ENCODE measurements around the gene BPTF.
"Not testable (repeated sequence)": the region's sequence is repeated elsewhere in the genome, so short reads cannot be mapped to it uniquely, and the experiment has no call there.

BPTF gene

DNA sequence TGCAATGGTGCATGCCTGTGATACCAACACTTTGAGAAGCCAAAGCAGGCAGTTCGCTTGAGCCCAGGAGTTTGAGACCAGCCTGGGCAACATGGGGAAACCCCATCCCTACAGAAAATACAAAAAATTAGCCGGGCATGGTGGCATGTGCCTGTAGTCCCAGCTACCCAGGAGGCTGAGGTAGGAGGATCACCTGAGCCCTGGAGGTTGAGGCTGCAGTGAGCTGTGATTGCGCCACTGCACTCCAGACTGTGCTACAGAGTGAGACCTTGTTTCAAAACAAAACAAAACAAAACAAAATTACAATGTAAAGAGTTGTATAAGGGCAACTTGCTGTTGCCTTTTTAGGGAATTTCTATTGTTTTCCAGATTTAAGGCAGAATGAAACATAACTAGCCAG is 155.6 kb downstream of the BPTF start:
- DNase-seq = not testable (repeated sequence)

DNA sequence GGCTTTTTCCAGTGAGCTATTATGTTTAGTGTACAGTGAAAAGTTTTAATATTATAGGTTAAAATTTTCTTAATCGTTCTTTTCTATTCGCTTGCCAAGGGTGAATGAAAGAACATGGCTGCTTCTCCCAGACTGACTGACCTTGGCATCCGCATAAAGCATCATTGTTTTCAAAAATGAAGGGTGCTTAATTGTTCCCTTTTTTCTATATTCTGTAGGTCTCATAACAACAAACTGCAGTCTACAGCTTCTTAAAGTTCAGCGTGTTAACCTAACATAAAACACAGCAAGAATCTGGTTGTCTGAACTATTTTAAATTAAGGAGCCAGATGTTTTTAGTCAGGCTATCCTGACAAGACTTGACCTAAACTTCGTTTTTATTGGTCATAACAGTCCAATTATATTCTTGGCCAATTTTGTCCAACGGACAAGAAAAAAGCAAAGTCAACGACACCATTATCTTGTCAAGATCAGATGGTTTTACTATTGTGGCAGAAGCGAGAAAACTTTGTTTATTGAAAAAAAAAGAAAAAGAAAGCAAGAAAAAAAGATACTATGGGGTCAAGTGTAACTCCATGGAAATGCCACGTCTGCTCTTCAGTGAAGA is 156.8 kb downstream of the BPTF start:
- DNase-seq = no peak

DNA sequence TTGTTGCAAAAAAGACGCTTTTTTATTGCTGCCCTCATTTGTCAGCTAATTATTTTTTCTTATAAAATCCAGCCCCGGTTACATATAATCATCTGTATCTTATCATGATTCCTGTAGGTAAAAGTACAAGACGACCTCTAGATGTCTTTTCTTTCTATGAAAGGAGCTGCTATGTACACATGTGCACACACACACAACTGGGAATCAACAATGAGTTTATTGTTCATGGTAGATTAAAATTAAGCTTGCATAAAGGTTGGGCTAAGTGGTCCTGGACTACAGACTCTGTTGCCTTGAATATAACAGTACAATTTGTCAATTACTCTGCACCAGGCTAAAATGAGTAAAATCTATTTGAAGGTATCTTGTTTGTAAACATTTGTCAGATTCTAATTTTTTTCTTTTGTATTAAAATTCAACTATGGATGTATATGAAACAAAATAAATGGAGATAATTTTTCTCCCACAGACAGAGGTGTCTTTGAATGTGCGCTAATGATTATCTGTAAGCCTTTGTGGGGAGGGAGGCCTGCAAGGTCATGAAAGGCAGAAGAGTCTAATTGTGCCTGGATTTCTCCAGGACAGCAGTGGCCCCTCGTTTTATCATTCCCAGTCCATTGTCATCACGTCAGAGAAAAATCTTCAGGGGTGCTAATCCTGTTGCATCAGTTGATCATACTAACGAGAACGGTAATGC is 157.5 kb downstream of the BPTF start:
- no peak for DNase-seq

DNA sequence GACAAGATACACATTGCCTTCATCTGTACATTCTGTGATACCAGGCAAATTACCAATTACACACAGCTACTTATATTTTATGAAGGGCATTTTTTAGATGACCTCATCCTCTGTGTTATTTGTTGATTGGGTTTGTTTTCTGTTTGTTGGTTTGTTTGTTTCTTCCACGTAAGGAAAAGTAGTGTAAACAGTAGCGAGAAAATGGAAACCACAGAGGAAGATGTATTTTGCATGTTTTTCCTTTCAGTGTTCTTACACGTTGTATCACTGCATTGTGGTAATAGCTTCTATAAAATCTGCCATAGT is 158.0 kb downstream of the BPTF start:
- no peak for DNase-seq

DNA sequence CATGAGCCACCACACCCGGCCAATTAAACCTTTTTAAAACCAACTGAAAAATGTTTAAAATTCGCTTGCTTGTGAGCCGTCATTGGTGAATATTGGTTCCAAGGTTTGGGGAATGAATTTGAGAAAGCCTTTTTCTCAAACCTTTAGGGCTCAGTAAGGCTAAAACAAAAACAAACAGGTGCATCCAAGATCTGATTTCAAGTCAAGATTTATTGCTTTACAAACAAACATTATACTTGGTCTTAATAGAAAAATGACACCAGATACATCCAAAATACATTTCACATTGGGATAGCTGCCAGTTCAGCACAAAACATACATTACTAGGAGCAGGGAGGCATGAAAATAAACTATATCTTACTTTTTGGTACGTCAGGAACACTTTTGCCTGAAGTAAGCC is 165.6 kb downstream of the BPTF start:
- peak; percentile 5 for DNase-seq

DNA sequence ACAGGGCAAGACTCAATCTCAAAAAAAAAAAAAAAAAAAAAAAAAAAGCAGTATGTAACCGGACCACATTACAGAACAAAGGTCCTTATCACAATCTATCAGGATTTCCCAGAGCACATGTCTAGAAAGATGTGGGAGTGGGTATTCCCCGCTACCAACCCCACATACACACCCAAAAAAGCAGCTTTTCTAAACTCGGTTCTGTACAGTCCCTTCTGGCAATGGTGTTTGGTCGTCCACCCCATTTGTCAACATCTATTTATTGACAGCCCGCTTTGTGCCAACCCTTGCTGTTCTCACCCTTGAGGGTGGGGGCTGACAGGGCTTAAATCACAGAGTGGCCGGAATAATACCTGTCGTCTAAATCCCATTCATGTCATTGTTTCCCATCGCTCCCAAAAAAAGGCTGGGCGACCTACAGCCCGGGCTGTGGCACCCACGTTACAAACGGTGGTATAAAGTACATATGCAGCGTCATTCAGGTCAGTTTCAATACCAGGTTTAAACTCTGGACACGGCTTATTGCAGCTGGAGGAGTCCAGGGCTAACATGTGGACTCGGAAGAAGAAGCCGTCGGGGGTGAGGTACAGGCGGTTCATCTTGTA is 167.3 kb downstream of the BPTF start:
- no peak for DNase-seq

DNA sequence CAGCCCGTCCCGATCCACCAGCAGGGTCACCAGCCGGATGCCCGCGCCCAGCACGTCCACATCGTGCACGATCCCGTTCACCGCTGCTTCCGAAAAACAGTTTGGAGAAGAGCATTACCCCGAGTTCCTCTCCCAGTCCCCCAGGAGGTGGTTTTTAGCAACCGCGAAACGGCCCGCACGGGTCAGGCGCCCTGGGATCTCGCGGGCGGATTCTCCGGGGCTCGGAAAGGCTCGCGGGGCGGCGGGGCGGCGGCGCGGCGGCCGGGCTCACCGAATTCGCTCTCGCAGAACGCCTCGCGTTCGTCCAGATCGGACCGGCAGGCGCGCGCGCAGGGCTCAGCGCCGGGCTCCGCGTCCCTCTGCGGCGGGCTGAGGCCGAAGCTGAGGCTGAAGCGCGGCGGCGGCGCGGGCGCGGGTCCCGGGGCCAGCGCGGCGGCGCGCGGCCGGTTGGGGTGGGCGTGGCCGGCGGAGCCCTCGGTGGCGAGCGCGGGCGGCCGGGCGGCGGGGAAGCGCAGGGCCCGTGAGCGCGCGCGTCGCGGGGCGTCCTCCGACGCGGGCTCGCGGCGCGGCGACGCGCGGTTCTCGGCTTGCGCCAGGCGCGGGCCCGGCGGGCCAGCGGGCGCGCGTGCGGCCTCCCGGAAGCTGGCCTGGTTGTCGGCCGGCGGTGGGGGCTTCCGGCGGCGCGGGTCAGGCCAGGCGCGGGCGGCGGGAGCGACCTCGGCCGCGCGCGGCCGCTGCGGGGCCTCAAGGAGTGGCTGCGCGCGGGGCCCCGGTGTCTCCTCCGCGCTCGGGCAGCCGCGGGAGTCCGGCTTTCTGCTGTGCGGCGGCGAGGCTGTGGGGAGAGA is 168.1 kb downstream of the BPTF start:
- peak; percentile 72 for DNase-seq

DNA sequence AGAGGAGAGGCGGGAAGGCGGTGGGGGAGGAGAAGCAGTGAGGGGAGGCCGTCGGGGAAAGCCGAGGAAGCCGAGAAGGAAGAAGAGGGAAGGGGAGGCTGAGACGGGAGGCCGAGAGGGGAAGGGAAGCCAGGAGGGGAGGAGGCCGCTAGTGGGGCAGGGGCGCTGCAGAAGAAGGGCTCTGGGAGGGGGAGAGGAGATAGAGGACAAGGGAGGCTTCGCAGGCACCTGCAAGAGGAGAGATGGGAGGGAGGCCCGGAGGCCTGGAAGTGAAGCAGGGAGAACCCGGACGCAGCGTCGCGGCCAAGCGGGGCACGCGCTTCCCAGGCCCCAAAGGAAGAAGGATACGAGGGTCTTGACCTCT is 168.7 kb downstream of the BPTF start:
- DNase-seq = peak; percentile 29

DNA sequence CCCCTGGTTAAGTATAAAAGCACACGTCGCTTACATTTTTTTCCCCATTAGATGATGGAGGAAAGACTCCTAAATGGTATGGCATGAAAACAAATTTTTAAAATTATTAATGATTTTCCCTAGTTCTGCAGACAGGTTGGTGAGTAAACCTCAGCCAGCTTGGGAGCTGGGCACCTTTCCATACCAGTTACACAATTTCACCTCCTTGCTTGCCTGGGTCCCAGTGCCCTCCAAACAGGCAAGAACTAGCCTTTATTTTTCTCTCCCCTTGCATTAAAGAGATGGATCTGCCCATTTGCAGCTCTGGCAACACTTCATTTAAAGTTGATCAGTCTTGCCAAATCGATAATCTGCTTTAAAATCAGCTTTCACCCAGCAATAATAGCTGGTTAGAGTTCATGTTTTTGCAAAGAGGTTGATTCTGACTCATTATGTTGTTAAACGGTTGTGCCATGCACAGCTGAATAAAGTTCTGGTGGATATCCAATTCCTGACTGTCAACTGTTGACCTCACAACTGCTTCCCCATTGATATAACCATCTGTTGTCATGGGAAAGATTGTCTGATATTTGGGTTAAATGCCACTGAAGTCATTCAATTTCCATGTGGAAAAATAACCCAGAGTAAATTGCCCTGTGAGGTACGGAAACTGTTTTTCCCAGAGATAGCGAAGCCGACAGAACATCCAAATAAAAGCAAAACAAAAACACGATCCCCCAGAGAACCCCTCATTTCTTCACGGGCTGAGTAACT is 169.7 kb downstream of the BPTF start:
- peak; percentile 74 for DNase-seq

DNA sequence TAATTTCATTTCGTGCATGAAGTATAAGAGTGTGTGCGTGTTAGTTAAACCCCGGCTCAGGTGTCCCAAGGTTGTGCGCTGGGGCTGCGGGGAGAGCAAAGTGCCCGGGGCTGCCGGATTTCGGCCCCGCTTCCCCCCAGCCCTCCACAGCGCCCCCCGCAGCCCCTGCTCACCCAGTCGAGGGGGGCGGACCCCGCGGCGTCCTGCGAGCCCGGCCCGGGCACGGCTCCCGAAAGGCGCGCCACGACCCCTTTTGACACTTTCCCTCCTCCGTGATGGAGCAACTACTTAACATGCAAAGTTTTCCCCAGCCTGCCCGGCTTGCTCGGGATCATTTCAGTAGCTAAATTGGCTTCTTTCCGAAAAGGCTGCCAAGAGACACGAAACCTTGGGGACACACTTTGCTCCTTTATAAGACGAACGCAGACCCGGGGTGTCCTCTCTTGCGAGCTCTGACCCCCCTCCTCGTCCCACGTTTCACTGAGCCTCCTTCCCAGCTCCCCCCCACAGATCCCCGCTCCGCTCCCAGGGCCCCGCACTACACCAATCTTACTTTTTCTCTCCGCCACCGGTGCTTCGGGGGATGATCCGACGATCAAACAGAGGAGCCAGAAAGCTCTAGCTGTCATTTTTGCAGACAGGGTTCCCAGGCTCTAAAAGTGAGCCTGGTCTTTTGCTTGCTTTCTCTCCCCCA is 170.4 kb downstream of the BPTF start:
- no peak for DNase-seq

DNA sequence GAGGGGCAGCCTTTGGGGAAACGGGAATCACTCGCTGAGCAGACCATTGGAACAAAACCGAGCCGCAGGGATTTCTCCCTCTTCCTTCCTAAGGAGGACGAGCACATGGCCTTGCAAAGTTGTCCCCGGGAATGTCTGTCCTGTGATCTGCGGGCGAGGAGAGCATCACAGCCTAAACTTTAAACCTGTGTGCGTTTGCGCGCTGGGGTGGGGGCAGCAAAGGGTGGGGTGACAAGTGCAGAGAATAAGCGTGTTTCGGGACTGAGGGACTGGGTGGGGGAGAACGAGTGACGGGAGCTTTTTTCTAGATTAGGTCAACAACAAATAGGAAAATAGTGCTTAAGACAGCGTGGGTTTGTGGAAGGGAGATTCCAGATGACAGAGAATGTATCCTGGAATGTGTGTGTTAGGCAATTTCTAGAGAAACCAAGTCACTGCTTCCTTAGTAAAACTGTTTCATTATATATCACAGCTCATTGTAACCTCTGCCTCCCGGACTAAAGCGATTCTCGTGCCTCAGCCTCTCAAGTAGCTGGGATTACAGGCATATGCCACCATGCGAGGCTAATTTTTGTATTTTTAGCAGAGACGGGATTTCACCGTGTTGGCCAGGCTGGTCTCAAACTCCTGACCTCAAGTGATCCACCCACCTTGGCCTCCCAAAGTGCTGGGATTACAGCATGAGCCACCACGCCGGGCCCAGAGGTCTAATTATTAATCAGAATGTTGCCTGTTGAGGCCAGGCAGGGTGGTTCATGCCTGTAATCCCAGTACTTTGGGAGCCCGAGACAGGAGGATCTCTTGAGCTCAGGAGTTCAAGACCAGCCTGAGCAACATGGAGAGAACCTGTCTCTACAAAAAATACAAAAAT is 171.2 kb downstream of the BPTF start, which contains the start of gene C17orf58:
TSS of gene C17orf58 (minus strand) at position 169 of the 871 bp plus-strand sequence. CDS start 271 bp downstream, outside the sequence.
- not testable (repeated sequence) for DNase-seq

DNA sequence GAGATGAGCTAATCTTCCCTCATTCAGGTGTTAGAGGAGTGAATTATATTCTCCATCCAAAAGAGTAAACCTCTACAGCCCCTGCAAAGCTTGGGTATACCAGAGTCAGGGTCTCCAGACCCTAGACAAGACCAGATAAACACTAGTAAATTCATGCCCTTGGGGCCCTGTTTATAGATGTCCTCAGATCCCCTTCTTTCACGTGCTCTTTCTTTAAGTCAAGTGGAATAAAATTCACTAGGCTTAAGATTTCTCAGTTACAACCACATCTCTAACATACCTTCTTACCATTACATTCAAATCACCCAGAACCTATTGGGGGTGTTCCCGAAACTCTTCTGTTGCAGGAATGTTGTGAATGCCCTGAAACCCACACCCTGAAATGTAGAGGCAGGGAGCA is 173.2 kb downstream of the BPTF start:
- DNase-seq = no peak

DNA sequence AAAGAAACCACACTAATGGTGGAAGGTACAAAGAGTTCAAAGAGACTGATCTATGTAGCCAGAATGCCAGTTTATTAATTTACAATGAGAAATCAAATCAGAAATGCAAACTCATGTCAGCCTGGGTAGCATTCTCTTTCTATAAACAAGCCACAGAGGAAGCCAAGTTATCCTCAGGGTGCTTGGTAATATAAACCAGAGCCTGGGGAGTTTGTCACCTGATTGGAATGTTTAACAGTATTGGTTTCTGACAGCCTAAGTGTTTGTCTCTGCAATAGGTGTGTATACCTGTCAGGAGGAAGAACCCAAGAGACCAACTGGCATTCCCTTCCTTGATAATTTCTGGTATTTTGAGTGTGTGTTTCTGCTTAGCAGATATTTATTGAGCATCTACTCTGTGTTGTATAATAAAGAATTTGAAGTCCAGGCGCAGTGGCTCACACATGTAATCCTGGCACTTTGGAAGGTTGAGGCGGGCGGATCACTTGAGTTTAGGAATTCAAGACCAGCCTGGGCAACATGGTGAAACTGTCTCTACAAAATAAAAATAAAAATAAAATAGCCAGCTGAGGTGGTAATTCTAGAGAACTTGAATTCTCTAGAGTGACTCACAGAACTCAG is 174.1 kb downstream of the BPTF start:
- DNase-seq = no peak

DNA sequence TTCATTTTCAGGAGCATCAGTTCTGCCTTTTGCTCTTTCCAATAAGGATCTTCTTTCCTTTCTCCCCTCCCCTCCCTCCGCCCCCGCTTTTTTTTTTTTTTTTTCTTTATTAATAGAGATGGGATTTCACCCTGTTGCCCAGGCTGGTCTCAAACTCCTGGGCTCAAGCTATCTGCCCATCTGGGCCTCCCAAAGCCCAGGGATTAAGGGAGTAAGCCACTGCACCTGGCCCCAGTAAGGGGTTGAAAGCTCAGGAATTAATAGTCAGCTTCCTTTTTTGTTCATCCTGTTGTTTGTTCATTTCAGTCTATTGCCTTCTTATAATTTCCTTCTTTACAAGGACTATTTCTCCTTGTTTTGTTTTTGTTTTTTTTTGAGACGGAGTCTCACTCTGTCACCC is 178.9 kb downstream of the BPTF start:
- no peak for DNase-seq

DNA sequence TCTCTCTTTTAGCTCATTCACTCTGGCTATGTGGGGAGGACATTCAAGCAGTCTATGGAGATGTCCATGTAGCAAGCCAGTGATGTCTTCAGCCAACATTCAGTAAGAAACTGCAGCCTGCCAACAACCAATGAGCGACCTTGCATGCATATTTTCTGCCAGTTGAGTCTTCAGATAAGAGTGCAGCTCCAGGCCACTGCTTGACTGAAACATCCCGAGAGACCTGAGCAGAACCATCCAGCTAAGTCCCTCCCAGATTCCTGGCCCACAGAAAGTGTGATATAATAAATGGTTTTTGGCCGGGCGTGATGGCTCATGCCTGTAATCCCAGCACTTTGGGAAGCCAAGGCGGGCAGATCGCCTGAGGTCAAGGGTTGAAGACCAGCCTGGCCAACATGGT is 181.5 kb downstream of the BPTF start:
- no peak for DNase-seq

DNA sequence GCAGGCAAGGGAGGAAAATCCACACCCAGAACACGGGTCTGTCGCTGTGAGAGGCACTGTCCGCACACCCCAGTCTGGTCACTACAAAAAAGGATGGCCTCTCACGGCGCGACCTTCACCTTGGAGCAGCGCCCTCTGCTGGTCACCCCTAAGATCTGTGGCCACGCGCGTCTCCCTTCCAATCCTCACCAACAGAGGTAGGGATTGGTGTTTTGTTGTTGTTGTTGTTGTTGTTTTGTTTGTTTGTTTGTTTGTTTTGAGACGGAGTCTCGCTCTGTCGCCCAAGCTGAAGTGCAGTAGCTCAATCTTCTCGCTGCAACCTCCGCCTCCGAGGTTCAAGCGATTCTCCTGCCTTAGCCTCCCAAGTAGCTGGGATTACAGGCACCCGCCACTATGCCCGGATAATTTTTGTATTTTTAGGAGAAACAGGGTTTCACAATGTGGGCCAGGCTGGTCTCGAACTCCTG is 185.9 kb downstream of the BPTF start:
- no peak for DNase-seq

DNA sequence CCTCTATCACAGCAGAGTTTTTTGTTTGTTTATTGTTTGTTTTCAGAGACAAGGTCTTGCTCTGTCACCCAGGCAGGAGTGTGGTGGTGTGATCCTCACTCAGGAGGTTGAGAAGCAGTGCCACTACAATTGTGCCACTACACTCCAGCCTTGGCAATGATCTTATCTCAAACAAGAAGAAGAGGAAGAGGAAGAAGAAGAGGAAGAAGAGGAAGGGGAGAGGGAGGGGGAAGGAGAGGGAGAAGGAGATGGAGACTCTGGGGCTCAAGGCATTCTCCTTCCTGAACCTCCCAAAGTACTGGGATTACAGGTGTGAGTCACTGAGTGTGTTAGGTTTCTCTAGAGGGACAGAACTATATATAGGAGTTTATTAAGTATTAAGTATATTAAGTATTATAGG is 188.1 kb downstream of the BPTF start:
- no peak for DNase-seq

DNA sequence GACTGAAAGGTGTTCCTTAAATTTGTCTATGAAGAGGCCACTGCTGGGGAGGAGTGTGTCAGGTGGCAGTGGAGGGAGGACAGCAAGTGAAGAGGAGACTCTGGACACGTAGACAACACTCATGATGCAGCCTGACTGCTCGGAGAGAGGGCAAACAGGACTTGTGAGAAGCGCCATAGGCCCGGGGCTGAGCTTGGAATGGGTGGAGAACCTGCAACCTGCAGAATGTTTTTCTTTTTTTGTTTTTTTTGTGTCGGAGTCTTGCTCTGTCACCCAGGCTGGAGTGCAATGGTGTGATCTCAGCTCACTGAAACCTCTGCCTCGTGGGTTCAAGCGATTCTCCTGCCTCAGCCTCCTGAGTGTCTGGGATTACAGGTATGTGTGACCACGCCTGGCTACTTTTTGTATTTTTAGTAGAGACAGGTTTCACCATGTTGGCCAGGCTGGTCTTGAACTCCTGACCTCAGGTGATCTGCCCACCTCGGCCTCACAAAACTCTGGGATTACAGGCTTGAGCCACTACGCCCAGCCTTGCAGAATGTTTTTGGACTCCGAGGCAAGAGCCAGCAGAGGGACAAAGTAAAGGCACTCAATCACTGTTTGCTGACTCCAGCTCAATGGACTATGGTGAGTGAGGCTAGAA is 189.9 kb downstream of the BPTF start:
- no peak for DNase-seq

DNA sequence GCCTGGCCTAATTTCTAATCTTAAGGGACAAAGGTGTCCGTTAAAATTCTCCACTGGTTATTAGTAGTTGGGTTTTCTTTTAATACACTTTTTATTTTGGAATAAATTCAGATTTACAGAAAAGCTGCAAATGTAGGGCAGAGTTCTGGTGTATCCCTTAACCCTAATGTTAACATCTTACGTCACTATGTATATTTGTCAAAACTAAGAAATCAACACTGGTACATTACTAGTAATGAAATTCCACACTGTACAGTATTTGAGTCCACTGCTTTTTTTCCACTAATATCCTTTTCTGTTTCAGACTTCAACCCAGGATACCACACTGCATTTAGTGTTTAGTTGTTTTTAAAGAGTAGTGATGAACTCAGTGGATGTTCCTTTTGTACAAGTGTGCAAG is 191.5 kb downstream of the BPTF start:
- no peak for DNase-seq

DNA sequence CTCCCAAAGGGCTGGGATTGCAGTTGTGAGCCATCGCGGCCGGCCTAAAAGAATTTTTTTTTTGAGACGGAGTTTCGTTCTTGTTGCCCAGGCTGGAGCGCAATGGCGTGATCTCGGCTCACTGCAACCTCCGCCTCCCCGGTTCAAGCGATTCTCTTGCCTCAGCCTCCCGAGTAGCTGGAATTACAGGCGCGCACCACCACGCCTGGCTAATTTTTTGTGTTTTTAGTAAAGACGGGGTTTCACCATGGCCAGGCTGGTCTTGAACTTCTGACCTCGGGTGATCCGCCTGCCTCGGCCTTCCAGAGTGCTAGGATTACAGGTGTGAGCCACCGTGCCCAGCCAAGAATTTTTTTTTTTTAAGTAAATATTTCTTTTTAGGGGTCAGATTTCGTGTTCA is 193.2 kb downstream of the BPTF start:
- DNase-seq = not testable (repeated sequence)

Measured in NCI-H446 treated with DMSO at 0.1 percent for 48 hours (cell line).